BLaER1 (cell line): ENCODE measurements around the gene PINK1.

ENCODE experiments used
- H3K27ac ChIP-seq: shearing (Covaris generic); formaldehyde crosslinking; 2 replicates; pipeline ENCODE4 v1.8.1; 2022
- H3K27me3 ChIP-seq: shearing (Covaris generic); formaldehyde crosslinking; 2 replicates; pipeline ENCODE4 v1.8.1; 2022
- H3K36me3 ChIP-seq: shearing (Covaris generic); formaldehyde crosslinking; 2 replicates; pipeline ENCODE4 v1.8.1; 2022
- H3K4me1 ChIP-seq: shearing (Covaris generic); formaldehyde crosslinking; 2 replicates; pipeline ENCODE4 v1.8.1; 2022
- H3K4me2 ChIP-seq: shearing (Covaris generic); formaldehyde crosslinking; 2 replicates; pipeline ENCODE4 v1.8.1; 2022
- H3K4me3 ChIP-seq: shearing (Covaris generic); formaldehyde crosslinking; 2 replicates; pipeline ENCODE4 v1.8.1; 2022
- H3K9ac ChIP-seq: shearing (Covaris generic); formaldehyde crosslinking; 2 replicates; pipeline ENCODE4 v1.8.1; 2022
- H3K9me3 ChIP-seq: shearing (Covaris generic); formaldehyde crosslinking; 2 replicates; pipeline ENCODE4 v1.8.1; 2022
- H4K20me1 ChIP-seq: shearing (Covaris generic); formaldehyde crosslinking; 2 replicates; pipeline ENCODE4 v1.8.1; 2022
- Cebpa-rat ChIP-seq: shearing (Covaris generic); IDR thresholded peaks from 2 replicates; pipeline ENCODE4 v1.8.1; 2022

PINK1 gene

GRCh38 chr1:20609541-20609940 is 23.7 kb upstream of the PINK1 start:
- Histone ChIP-seq H3K27ac (no peak overlapping the region), H3K9ac (no peak overlapping the region)

GRCh38 chr1:20610970-20611369 is 22.3 kb upstream of the PINK1 start:
- H4K20me1 ChIP-seq: no peaks in the 10 kb centered on the region
- H3K9ac ChIP-seq: no peak overlapping the region
- no peaks in the 10 kb centered on the region for H3K36me3 ChIP-seq
- TF ChIP-seq Cebpa-rat: no peak
- no peak overlapping the region for H3K4me2 ChIP-seq
- no peaks in the 10 kb centered on the region for H3K9me3 ChIP-seq
- H3K4me1 ChIP-seq: no peaks in the 10 kb centered on the region
- no peak overlapping the region for H3K4me3 ChIP-seq
- no peak overlapping the region for H3K27ac ChIP-seq
- no peaks in the 10 kb centered on the region for H3K27me3 ChIP-seq

More at GRCh38 chr1:20609541-20609940, 23.7 kb upstream of the PINK1 start:
- Histone ChIP-seq H3K4me1 (no peaks in the 10 kb centered on the region), H3K4me2 (no peak overlapping the region), H3K36me3 (no peaks in the 10 kb centered on the region), H3K27me3 (no peaks in the 10 kb centered on the region), H3K9me3 (no peaks in the 10 kb centered on the region), H4K20me1 (no peaks in the 10 kb centered on the region), H3K4me3 (no peak overlapping the region)
- no peak for TF ChIP-seq Cebpa-rat

- Histone ChIP-seq H3K9ac (no peak overlapping the region), H3K4me1 (no peaks in the 10 kb centered on the region), H3K9me3 (no peaks in the 10 kb centered on the region), H4K20me1 (no peaks in the 10 kb centered on the region), H3K27ac (no peak overlapping the region), H3K36me3 (no peaks in the 10 kb centered on the region), H3K4me3 (no peak overlapping the region), H3K4me2 (no peak overlapping the region), H3K27me3 (no peaks in the 10 kb centered on the region)
- TF ChIP-seq Cebpa-rat: no peak
These were observed 21.6 kb upstream of the PINK1 start for GRCh38 chr1:20611652-20612051.

GRCh38 chr1:20612221-20612746 is 21.0 kb upstream of the PINK1 start:
- TF ChIP-seq Cebpa-rat: no peak
- Histone ChIP-seq H3K9me3 (no peaks in the 10 kb centered on the region), H3K4me1 (no peaks in the 10 kb centered on the region), H3K27me3 (no peaks in the 10 kb centered on the region), H3K4me2 (no peak overlapping the region), H3K27ac (no peak overlapping the region), H3K9ac (no peak overlapping the region), H3K4me3 (no peak overlapping the region), H4K20me1 (no peaks in the 10 kb centered on the region), H3K36me3 (no peaks in the 10 kb centered on the region)

GRCh38 chr1:20614131-20614579 is 19.1 kb upstream of the PINK1 start:
- no peak overlapping the region for H3K4me3 ChIP-seq
- no peaks in the 10 kb centered on the region for H3K27me3 ChIP-seq
- TF ChIP-seq Cebpa-rat: no peak
- no peaks in the 10 kb centered on the region for H3K4me1 ChIP-seq
- no peaks in the 10 kb centered on the region for H3K9me3 ChIP-seq
- H3K36me3 ChIP-seq: no peaks in the 10 kb centered on the region
- no peaks in the 10 kb centered on the region for H4K20me1 ChIP-seq
- H3K27ac ChIP-seq: no peak overlapping the region
- H3K4me2 ChIP-seq: no peak overlapping the region
- H3K9ac ChIP-seq: no peak overlapping the region

- H3K27ac ChIP-seq: no peak overlapping the region
- no peaks in the 10 kb centered on the region for H3K27me3 ChIP-seq
- H3K9me3 ChIP-seq: no peaks in the 10 kb centered on the region
- TF ChIP-seq Cebpa-rat: no peak
- no peak overlapping the region for H3K4me2 ChIP-seq
- no peak overlapping the region for H3K9ac ChIP-seq
- no peaks in the 10 kb centered on the region for H3K4me1 ChIP-seq
- H3K4me3 ChIP-seq: no peak overlapping the region
- no peaks in the 10 kb centered on the region for H4K20me1 ChIP-seq
- H3K36me3 ChIP-seq: no peaks in the 10 kb centered on the region
These were observed 17.1 kb upstream of the PINK1 start for GRCh38 chr1:20615946-20616846.

GRCh38 chr1:20616847-20617487 is 16.3 kb upstream of the PINK1 start:
- H3K4me2 ChIP-seq: no peak overlapping the region

GRCh38 chr1:20618550-20618949 is 14.7 kb upstream of the PINK1 start:
- TF ChIP-seq Cebpa-rat: no peak
- H3K4me3 ChIP-seq: no peak overlapping the region
- H3K9me3 ChIP-seq: no peaks in the 10 kb centered on the region
- no peak overlapping the region for H3K4me2 ChIP-seq
- H3K4me1 ChIP-seq: no peaks in the 10 kb centered on the region
- no peaks in the 10 kb centered on the region for H3K27me3 ChIP-seq
- H4K20me1 ChIP-seq: no peaks in the 10 kb centered on the region
- no peak overlapping the region for H3K9ac ChIP-seq
- no peaks in the 10 kb centered on the region for H3K36me3 ChIP-seq
- no peak overlapping the region for H3K27ac ChIP-seq

More at GRCh38 chr1:20616847-20617487, 16.3 kb upstream of the PINK1 start:
- H3K27ac ChIP-seq: no peak overlapping the region
- H3K27me3 ChIP-seq: no peaks in the 10 kb centered on the region
- no peaks in the 10 kb centered on the region for H3K9me3 ChIP-seq
- H3K36me3 ChIP-seq: no peaks in the 10 kb centered on the region
- H3K4me3 ChIP-seq: no peak overlapping the region
- no peak overlapping the region for H3K9ac ChIP-seq
- H4K20me1 ChIP-seq: no peaks in the 10 kb centered on the region
- H3K4me1 ChIP-seq: no peaks in the 10 kb centered on the region
- no peak for TF ChIP-seq Cebpa-rat

- no peak overlapping the region for H3K27ac ChIP-seq
- H4K20me1 ChIP-seq: no peaks in the 10 kb centered on the region
- no peaks in the 10 kb centered on the region for H3K27me3 ChIP-seq
These were observed 13.3 kb upstream of the PINK1 start for GRCh38 chr1:20619999-20620398.

GRCh38 chr1:20621012-20621411 is 12.2 kb upstream of the PINK1 start:
- Histone ChIP-seq H3K9me3 (no peaks in the 10 kb centered on the region), H3K4me3 (no peak overlapping the region), H3K4me2 (no peak overlapping the region), H3K9ac (no peak overlapping the region), H4K20me1 (no peaks in the 10 kb centered on the region), H3K36me3 (no peaks in the 10 kb centered on the region), H3K4me1 (no peaks in the 10 kb centered on the region), H3K27me3 (no peaks in the 10 kb centered on the region), H3K27ac (no peak overlapping the region)
- TF ChIP-seq Cebpa-rat: no peak

More at GRCh38 chr1:20619999-20620398, 13.3 kb upstream of the PINK1 start:
- TF ChIP-seq Cebpa-rat: no peak
- H3K36me3 ChIP-seq: no peaks in the 10 kb centered on the region
- H3K9ac ChIP-seq: no peak overlapping the region
- H3K9me3 ChIP-seq: no peaks in the 10 kb centered on the region
- H3K4me1 ChIP-seq: no peaks in the 10 kb centered on the region
- H3K4me3 ChIP-seq: no peak overlapping the region
- no peak overlapping the region for H3K4me2 ChIP-seq
